ENCODE results near the gene AFTPH. TPM values are rescaled to one million over a fixed set of nuclear protein-coding genes. Genes with fewer than 3 reads are reported as not detected.

The AFTPH gene
- polyA plus RNA-seq, 3 donors = 22.3 to 28.6 (median 28.4) TPM

GRCh38 chr2:64608867-64609226 is 84.7 kb downstream of the AFTPH start:
- no peak for TF ChIP-seq CTCF (IDR thresholded peaks at IDR 0.05)
- Histone ChIP-seq H3K9me3 (replicated peaks in 1 of 2; ENCODE audit: control insufficient read depth in 1 of 2, insufficient read depth in 1 of 2, low read length in 2 of 2) (peaks cover 0 to 3% of the 10 kb centered on the region in 2 donors), H3K27ac (ENCODE audit: low read depth in 1 of 2, low read length in 2 of 2) (peak overlapping the region; percentile 59 to 76), H3K36me3 (replicated peaks in 1 of 2; ENCODE audit: control insufficient read depth in 1 of 2, insufficient read depth in 2 of 2, low read length in 2 of 2) (no peaks in the 10 kb centered on the region), H3K4me2 (replicated peaks; ENCODE audit: extremely low read depth, low read length, poor library complexity, severe bottlenecking) (peak overlapping the region; percentile 93), H3K9ac (ENCODE audit: insufficient read depth, low read length, poor library complexity, severe bottlenecking) (peak overlapping the region; percentile 97), H2AFZ (ENCODE audit: insufficient read depth, low read depth, low read length, poor library complexity, severe bottlenecking) (peak overlapping the region; percentile 99), H3K79me2 (ENCODE audit: insufficient read depth, low read length) (no peaks in the 10 kb centered on the region), H4K20me1 (ENCODE audit: insufficient read depth, low read length) (no peaks in the 10 kb centered on the region), H3K4me3 (replicated peaks in 1 of 3; ENCODE audit: low read depth in 2 of 3, low read length in 3 of 3) (peak overlapping the region; percentile 40 to 84 (median 45)), H3K4me1 (ENCODE audit: control insufficient read depth in 1 of 2, insufficient read depth in 2 of 2, low read length in 2 of 2) (peaks cover 32 to 36% of the 10 kb centered on the region in 2 donors), H3K27me3 (ENCODE audit: control insufficient read depth in 2 of 2, insufficient read depth in 2 of 2, low read length in 2 of 2) (no peaks in the 10 kb centered on the region)
- 3% methylated on average over 19 of the region's 20 CpGs for WGBS (ENCODE audit: insufficient coverage)
- peak; percentile 15 to 49 (median 36) for DNase-seq
- peak overlapping the region; percentile 77 to 86 for H3K4me3 Mint-ChIP-seq
- intact Hi-C loops (cut with micrococcal nuclease) = loop anchor here (5.0 kb wide), 1 partner anchor 33 kb away; no protein-coding TSS in a partner anchor
- H3K27ac Mint-ChIP-seq = peak overlapping the region in 6 of 7 donors; percentile 78 to 93 (median 89)
- H3K36me3 Mint-ChIP-seq = peaks cover 0 to 2% of the 10 kb centered on the region in 2 donors
- H3K4me1 Mint-ChIP-seq = peaks cover 30% of the 10 kb centered on the region
- H3K27me3 Mint-ChIP-seq (ENCODE audit: low read depth in 3 of 3) = peaks cover 1 to 8% (median 3%) of the 10 kb centered on the region in 3 donors
- H3K9me3 Mint-ChIP-seq = peaks cover 5 to 7% (median 6%) of the 10 kb centered on the region in 7 donors

GRCh38 chr2:64609227-64609941 is 85.3 kb downstream of the AFTPH start:
- WGBS (ENCODE audit: insufficient coverage) = under 1% methylated on average over 73 of the region's 74 CpGs
- no peaks in the 10 kb centered on the region for H4K20me1 ChIP-seq (ENCODE audit: insufficient read depth, low read length)
- peak overlapping the region; percentile 82 to 93 for H3K27ac ChIP-seq (ENCODE audit: low read depth in 1 of 2, low read length in 2 of 2)
- H3K36me3 ChIP-seq (replicated peaks in 1 of 2; ENCODE audit: control insufficient read depth in 1 of 2, insufficient read depth in 2 of 2, low read length in 2 of 2) = no peaks in the 10 kb centered on the region
- Mint-ChIP-seq H3K27me3 (ENCODE audit: low read depth in 3 of 3) (peaks cover 1 to 5% (median 3%) of the 10 kb centered on the region in 3 donors), H3K9me3 (peaks cover 1 to 2% (median 2%) of the 10 kb centered on the region in 7 donors), H3K27ac (peak overlapping the region; percentile 80 to 91 (median 90)), H3K36me3 (no peaks in the 10 kb centered on the region), H3K4me1 (peaks cover 30% of the 10 kb centered on the region), H3K4me3 (peak overlapping the region; percentile 80 to 86)
- H3K4me3 ChIP-seq (replicated peaks in 1 of 3; ENCODE audit: low read depth in 2 of 3, low read length in 3 of 3) = peak overlapping the region; percentile 51 to 84 (median 63)
- H2AFZ ChIP-seq (ENCODE audit: insufficient read depth, low read depth, low read length, poor library complexity, severe bottlenecking) = peak overlapping the region; percentile 99
- intact Hi-C loops (cut with micrococcal nuclease) = loop anchor here (5.0 kb wide), 1 partner anchor 33 kb away; no protein-coding TSS in a partner anchor
- peak; percentile 59 for TF ChIP-seq CTCF (IDR thresholded peaks at IDR 0.05)
- H3K4me1 ChIP-seq (ENCODE audit: control insufficient read depth in 1 of 2, insufficient read depth in 2 of 2, low read length in 2 of 2) = peaks cover 32 to 36% of the 10 kb centered on the region in 2 donors
- H3K9me3 ChIP-seq (replicated peaks in 1 of 2; ENCODE audit: control insufficient read depth in 1 of 2, insufficient read depth in 1 of 2, low read length in 2 of 2) = peaks cover 0 to under 1% of the 10 kb centered on the region in 2 donors
- peak overlapping the region; percentile 93 for H3K4me2 ChIP-seq (replicated peaks; ENCODE audit: extremely low read depth, low read length, poor library complexity, severe bottlenecking)
- H3K79me2 ChIP-seq (ENCODE audit: insufficient read depth, low read length) = no peaks in the 10 kb centered on the region
- no peaks in the 10 kb centered on the region for H3K27me3 ChIP-seq (ENCODE audit: control insufficient read depth in 2 of 2, insufficient read depth in 2 of 2, low read length in 2 of 2)
- peak; percentile 56 to 76 (median 71) for DNase-seq
- H3K9ac ChIP-seq (ENCODE audit: insufficient read depth, low read length, poor library complexity, severe bottlenecking) = peak overlapping the region; percentile 97
